WI38 (cell line): ENCODE results near the gene HIC1.
A peak's percentile ranks its signal among the peaks of the same experiment; 100 is the strongest.

Experiments used
- H3K4me3 ChIP-seq: 2 replicates; pipeline ENCODE4 v1.5.1; 2011; ENCODE audit warnings: low read depth, mild to moderate bottlenecking, control low read depth, low read length
- TF ChIP-seq, protein P1 (sequence below): IDR thresholded peaks from 2 replicates; pipeline ENCODE4 v1.5.1; 2012; ENCODE audit warnings: low read depth, mild to moderate bottlenecking, control low read depth, low read length

Gene HIC1

DNA sequence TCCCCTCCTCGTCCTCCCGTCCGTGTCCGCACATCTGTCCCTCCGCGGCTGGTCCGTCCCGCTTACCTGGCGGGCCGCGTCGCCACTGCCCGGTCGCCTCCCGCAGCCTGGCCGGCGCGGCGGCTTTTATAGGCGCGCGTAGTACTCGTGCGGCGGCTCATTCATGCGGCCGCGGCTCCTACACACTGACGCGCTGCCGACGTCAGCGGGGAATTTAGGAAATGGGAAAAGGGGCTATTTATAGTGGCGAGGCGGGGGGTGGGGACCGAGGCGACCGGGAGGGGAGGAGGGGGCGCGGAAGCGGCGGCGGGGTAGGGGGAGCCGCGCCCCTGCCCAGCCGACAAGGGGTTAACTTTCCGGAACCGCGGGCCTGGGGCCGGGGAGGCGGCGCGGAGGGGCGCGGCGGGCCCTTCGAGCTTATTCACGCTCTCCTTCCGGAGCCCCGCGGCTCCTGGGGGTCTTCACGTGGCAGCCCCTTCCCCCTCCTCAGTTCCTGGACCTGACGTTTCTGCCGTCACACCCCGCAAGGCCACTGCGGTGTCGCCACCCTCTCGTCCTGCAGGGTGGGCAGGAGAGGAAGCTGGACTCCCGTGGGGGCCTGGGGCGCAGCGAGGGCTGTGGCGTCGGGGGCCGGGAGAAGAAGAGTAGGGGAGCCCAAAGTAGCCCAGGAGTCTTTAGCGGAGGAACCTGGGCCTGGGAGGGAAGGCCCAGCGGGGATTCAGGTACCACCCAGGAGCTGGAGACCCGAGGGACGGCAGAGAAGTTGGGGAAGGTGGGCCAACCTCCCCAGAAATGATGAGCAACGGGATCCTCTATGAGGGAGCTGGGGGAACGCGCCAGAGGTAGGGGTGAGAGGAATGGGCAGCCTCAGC lies 3.6 kb upstream of the HIC1 start:
- H3K4me3 ChIP-seq, result no peak overlapping the region; the same call in 1 of the 2 replicates
- TF ChIP-seq, protein P1, sequence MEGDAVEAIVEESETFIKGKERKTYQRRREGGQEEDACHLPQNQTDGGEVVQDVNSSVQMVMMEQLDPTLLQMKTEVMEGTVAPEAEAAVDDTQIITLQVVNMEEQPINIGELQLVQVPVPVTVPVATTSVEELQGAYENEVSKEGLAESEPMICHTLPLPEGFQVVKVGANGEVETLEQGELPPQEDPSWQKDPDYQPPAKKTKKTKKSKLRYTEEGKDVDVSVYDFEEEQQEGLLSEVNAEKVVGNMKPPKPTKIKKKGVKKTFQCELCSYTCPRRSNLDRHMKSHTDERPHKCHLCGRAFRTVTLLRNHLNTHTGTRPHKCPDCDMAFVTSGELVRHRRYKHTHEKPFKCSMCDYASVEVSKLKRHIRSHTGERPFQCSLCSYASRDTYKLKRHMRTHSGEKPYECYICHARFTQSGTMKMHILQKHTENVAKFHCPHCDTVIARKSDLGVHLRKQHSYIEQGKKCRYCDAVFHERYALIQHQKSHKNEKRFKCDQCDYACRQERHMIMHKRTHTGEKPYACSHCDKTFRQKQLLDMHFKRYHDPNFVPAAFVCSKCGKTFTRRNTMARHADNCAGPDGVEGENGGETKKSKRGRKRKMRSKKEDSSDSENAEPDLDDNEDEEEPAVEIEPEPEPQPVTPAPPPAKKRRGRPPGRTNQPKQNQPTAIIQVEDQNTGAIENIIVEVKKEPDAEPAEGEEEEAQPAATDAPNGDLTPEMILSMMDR, result no peak

DNA sequence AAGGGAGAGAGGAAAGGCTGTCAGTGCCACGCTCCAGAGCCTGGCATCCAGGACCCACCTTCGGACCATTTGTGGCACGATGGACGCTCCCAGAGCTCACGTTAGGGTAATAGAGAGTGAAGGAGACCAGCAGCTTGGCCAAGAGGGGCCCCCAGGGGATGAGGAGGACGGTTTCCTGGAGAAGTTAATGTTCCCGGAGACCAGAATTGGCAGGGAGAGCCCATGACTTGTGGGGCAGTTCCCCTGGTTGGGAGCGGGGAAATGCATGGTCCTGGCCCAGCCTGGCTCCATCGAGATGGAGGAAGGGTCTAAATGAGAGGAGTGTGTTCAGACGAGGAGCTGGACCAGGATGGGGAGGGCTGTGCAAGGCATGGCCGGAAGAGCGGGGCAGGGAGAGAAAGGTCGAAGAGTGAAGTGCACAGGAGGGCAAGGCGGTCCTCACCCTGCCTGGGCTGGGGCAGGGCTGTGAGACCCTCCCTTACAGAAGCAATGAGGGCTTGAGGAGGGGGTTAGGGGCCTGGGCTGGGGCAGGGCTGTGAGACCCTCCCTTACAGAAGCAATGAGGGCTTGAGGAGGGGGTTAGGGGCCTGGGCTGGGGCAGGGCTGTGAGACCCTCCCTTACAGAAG lies 2.9 kb upstream of the HIC1 start:
- H3K4me3 ChIP-seq, result no peak overlapping the region
- TF ChIP-seq, protein P1, result no peak

DNA sequence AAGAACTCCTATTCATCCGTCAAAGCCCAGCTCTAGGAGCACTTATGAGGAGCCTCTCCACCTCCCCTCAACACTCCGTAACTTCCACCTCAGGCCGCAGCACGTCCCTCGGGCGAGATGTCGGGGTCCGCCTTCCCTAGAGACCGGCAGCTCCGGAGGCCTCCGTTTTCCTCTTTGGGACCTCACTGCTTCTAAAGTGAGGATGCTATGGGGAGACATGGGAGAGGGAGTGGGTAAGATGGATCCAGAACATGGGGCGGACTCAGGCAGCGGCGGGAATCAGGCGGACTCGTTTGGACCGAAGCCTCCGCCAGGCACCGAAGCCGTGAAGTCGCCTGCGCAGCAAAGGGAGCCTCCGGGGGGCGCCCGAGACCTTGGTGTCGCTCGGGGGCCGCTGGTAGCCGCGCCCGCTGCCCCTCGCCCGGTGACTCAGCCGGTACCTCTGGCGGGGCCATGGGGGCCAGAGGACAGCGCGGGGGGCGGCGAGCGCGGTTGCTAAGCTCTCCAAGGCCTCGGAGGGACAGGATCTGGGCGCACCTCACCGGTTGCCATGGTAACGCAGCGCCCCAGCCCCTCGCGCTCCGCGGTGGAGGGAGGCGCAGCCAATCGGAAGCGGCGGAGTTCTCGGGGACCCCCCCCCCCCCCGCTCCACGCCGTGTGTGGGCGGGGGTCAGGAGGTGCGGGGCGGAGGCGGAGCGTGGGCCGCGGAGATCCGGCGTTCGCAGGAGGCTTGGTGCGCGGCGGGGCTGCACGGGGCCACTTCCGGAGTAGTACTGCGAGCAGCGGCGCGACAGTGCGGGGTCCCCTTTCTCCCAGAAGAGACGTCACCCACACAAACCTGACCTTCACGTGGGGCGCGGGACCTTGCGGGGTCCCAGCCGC lies 1.3 kb upstream of the HIC1 start:
- TF ChIP-seq, protein P1, result peak; percentile 42
- peak overlapping the region; percentile 78 for H3K4me3 ChIP-seq

DNA sequence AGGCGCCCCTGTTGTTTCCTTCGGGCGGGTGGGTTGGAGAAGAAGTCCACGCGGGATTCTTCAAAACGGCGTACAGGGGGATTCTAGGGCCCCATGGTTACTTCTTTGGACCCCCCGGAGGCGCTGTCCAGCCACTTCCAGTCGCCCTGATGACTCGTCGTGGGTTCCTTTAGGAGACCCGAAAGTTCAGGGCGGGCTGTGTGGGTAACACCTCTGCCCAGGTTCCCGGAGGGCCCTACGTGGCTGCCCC lies 716 bp upstream of the HIC1 start:
- TF ChIP-seq, protein P1, result no peak
- H3K4me3 ChIP-seq, result peak overlapping the region; percentile 78

DNA sequence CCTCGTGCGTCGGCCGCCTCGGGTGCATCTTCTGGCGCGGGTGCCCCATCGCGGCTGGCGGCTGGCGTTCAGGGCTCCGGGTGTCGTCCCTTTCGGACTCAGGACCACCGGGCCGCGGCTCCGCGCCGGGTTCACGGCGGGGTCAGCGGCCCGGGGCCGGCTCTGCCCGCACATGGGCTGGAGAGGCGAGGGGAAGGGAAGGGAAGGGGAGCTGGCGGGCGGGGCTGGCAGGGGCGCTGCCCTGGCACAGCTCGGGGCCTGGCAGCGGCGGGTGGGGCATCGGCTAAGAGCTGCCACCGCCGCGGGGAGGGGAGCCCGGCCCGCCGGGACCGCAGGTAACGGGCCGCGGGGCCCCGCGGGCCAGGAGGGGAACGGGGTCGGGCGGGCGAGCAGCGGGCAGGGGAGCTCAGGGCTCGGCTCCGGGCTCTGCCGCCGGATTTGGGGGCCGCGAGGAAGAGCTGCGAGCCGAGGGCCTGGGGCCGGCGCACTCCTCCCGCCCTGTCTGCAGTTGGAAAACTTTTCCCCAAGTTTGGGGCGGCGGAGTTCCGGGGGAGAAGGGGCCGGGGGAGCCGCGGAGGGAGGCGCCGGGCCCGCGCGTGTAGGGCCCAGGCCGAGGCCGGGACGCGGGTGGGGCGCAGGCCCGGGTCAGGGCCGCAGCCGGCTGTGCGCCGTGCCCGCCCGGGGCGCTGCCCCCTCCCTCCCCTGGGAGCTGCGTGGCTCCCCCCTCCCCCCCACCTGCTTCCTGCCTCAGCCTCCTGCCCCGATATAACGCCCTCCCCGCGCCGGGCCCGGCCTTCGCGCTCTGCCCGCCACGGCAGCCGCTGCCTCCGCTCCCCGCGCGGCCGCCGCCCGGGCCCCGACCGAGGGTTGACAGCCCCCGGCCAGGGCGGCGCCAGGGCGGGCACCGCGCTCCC lies 646 bp downstream of the HIC1 start:
- peak overlapping the region; percentile 78 for H3K4me3 ChIP-seq
- TF ChIP-seq, protein P1, result no peak

DNA sequence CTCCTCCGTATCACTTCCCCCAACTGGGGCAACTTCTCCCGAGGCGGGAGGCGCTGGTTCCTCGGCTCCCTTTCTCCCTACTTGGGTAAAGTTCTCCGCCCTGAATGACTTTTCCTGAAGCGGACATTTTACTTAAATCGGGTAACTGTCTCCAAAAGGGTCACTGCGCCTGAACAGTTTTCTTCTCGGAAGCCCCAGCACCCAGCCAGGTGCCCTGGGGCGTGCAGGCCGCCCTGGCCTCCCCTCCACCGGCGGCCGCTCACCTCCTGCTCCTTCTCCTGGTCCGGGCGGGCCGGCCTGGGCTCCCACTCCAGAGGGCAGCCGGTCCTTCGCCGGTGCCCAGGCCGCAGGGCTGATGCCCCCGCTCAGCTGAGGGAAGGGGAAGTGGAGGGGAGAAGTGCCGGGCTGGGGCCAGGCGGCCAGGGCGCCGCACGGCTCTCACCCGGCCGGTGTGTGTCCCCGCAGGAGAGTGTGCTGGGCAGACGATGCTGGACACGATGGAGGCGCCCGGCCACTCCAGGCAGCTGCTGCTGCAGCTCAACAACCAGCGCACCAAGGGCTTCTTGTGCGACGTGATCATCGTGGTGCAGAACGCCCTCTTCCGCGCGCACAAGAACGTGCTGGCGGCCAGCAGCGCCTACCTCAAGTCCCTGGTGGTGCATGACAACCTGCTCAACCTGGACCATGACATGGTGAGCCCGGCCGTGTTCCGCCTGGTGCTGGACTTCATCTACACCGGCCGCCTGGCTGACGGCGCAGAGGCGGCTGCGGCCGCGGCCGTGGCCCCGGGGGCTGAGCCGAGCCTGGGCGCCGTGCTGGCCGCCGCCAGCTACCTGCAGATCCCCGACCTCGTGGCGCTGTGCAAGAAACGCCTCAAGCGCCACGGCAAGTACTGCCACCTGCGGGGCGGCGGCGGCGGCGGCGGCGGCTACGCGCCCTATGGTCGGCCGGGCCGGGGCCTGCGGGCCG lies 1.6 kb downstream of the HIC1 start:
- peak overlapping the region; percentile 70 for H3K4me3 ChIP-seq
- TF ChIP-seq, protein P1, result no peak
